Activated naive CD8-positive, alpha-beta T cell treated with anti-CD3 and anti-CD28 coated beads for 36 hours (primary cell): ENCODE results near the gene SMARCD3. TPM values are rescaled to one million over a fixed set of nuclear protein-coding genes. Genes with fewer than 3 reads are reported as not detected.

ENCODE experiments used
- DNase-seq: peaks from one replicate; pipeline ENCODE4 v3.0.0; 2021
- H3K27ac Mint-ChIP-seq: one replicate; pipeline ENCODE4 v1.8.0; 2022; ENCODE audit warnings: mild to moderate bottlenecking, moderate library complexity, mixed read lengths
- H3K27me3 Mint-ChIP-seq: one replicate; pipeline ENCODE4 v1.8.0; 2022; ENCODE audit warnings: mild to moderate bottlenecking, mixed read lengths
- H3K36me3 Mint-ChIP-seq: one replicate; pipeline ENCODE4 v1.8.0; 2021; ENCODE audit warnings: mild to moderate bottlenecking, mixed read lengths
- H3K4me1 Mint-ChIP-seq: one replicate; pipeline ENCODE4 v1.8.0; 2021; ENCODE audit warnings: mixed read lengths
- H3K4me3 Mint-ChIP-seq: one replicate; pipeline ENCODE4 v1.8.0; 2022; ENCODE audit warnings: mild to moderate bottlenecking, moderate library complexity, mixed read lengths
- H3K9me3 Mint-ChIP-seq: one replicate; pipeline ENCODE4 v1.8.0; 2022; ENCODE audit warnings: mixed read lengths
- total RNA-seq, 2 experiments: library from RNA; stranded (reverse); gene quantifications; one replicate each; pipeline ENCODE4 v1.2.3, GENCODE V29; 2021

SMARCD3 gene
- total RNA-seq, 2 experiments from 2014 or later, result 4.1 to 4.3 TPM

- Mint-ChIP-seq H3K27me3 (peaks cover 11% of the 10 kb centered on the region), H3K4me1 (peaks cover 15% of the 10 kb centered on the region), H3K4me3 (no peak overlapping the region), H3K27ac (no peak overlapping the region), H3K36me3 (no peaks in the 10 kb centered on the region), H3K9me3 (no peaks in the 10 kb centered on the region)
- no peak for DNase-seq
These were observed 41.6 kb downstream of the SMARCD3 start for GRCh38 chr7:151206914-151207313.

GRCh38 chr7:151205730-151206129 lies 42.8 kb downstream of the SMARCD3 start:
- no peak overlapping the region for H3K4me3 Mint-ChIP-seq
- H3K27ac Mint-ChIP-seq, result no peak overlapping the region
- H3K4me1 Mint-ChIP-seq, result peaks cover 15% of the 10 kb centered on the region

GRCh38 chr7:151204383-151205032 lies 44.0 kb downstream of the SMARCD3 start:
- DNase-seq, result no peak
- H3K4me1 Mint-ChIP-seq, result peaks cover 15% of the 10 kb centered on the region
- no peak overlapping the region for H3K27ac Mint-ChIP-seq
- H3K27me3 Mint-ChIP-seq, result peaks cover 11% of the 10 kb centered on the region
- H3K9me3 Mint-ChIP-seq, result no peaks in the 10 kb centered on the region
- H3K36me3 Mint-ChIP-seq, result no peaks in the 10 kb centered on the region
- H3K4me3 Mint-ChIP-seq, result no peak overlapping the region

More at GRCh38 chr7:151205730-151206129, 42.8 kb downstream of the SMARCD3 start:
- H3K36me3 Mint-ChIP-seq, result no peaks in the 10 kb centered on the region
- H3K9me3 Mint-ChIP-seq, result no peaks in the 10 kb centered on the region
- DNase-seq, result no peak
- peaks cover 11% of the 10 kb centered on the region for H3K27me3 Mint-ChIP-seq

- H3K27ac Mint-ChIP-seq, result no peak overlapping the region
- H3K9me3 Mint-ChIP-seq, result no peaks in the 10 kb centered on the region
- peaks cover 14% of the 10 kb centered on the region for H3K4me1 Mint-ChIP-seq
- H3K4me3 Mint-ChIP-seq, result no peak overlapping the region
- H3K36me3 Mint-ChIP-seq, result no peaks in the 10 kb centered on the region
- no peak for DNase-seq
- peaks cover 11% of the 10 kb centered on the region for H3K27me3 Mint-ChIP-seq
These were observed 45.7 kb downstream of the SMARCD3 start for GRCh38 chr7:151202836-151203235.

GRCh38 chr7:151201751-151202150 lies 46.7 kb downstream of the SMARCD3 start:
- DNase-seq, result no peak
- H3K27ac Mint-ChIP-seq, result no peak overlapping the region
- H3K9me3 Mint-ChIP-seq, result no peaks in the 10 kb centered on the region
- peaks cover 11% of the 10 kb centered on the region for H3K27me3 Mint-ChIP-seq
- H3K4me1 Mint-ChIP-seq, result peaks cover 3% of the 10 kb centered on the region
- H3K36me3 Mint-ChIP-seq, result no peaks in the 10 kb centered on the region
- H3K4me3 Mint-ChIP-seq, result no peak overlapping the region

GRCh38 chr7:151201344-151201743 lies 47.1 kb downstream of the SMARCD3 start:
- H3K36me3 Mint-ChIP-seq, result no peaks in the 10 kb centered on the region
- peaks cover 11% of the 10 kb centered on the region for H3K27me3 Mint-ChIP-seq
- H3K4me3 Mint-ChIP-seq, result no peak overlapping the region
- H3K9me3 Mint-ChIP-seq, result no peaks in the 10 kb centered on the region
- DNase-seq, result no peak
- no peaks in the 10 kb centered on the region for H3K4me1 Mint-ChIP-seq
- no peak overlapping the region for H3K27ac Mint-ChIP-seq

- Mint-ChIP-seq H3K9me3 (no peaks in the 10 kb centered on the region), H3K4me1 (no peaks in the 10 kb centered on the region), H3K27me3 (peaks cover 8% of the 10 kb centered on the region), H3K4me3 (no peak overlapping the region), H3K36me3 (no peaks in the 10 kb centered on the region), H3K27ac (no peak overlapping the region)
- DNase-seq, result no peak
These were observed 49.3 kb downstream of the SMARCD3 start for GRCh38 chr7:151198945-151199848.

- H3K27ac Mint-ChIP-seq, result no peak overlapping the region
- no peak overlapping the region for H3K4me3 Mint-ChIP-seq
- H3K9me3 Mint-ChIP-seq, result no peaks in the 10 kb centered on the region
- peaks cover 8% of the 10 kb centered on the region for H3K27me3 Mint-ChIP-seq
- no peak for DNase-seq
- H3K36me3 Mint-ChIP-seq, result no peaks in the 10 kb centered on the region
- no peaks in the 10 kb centered on the region for H3K4me1 Mint-ChIP-seq
These were observed 50.6 kb downstream of the SMARCD3 start for GRCh38 chr7:151197932-151198331.

- no peak overlapping the region for H3K4me3 Mint-ChIP-seq
- peaks cover 8% of the 10 kb centered on the region for H3K27me3 Mint-ChIP-seq
- no peaks in the 10 kb centered on the region for H3K36me3 Mint-ChIP-seq
- H3K27ac Mint-ChIP-seq, result no peak overlapping the region
- no peaks in the 10 kb centered on the region for H3K9me3 Mint-ChIP-seq
- H3K4me1 Mint-ChIP-seq, result no peaks in the 10 kb centered on the region
- DNase-seq, result no peak
These were observed 52.7 kb downstream of the SMARCD3 start for GRCh38 chr7:151195616-151196450.

GRCh38 chr7:151194188-151194587 lies 54.3 kb downstream of the SMARCD3 start:
- H3K4me1 Mint-ChIP-seq, result no peaks in the 10 kb centered on the region
- no peaks in the 10 kb centered on the region for H3K9me3 Mint-ChIP-seq
- DNase-seq, result no peak
- H3K27me3 Mint-ChIP-seq, result peaks cover 8% of the 10 kb centered on the region
- H3K27ac Mint-ChIP-seq, result no peak overlapping the region
- H3K36me3 Mint-ChIP-seq, result no peaks in the 10 kb centered on the region
- H3K4me3 Mint-ChIP-seq, result no peak overlapping the region

- H3K27me3 Mint-ChIP-seq, result peaks cover 8% of the 10 kb centered on the region
- no peak overlapping the region for H3K27ac Mint-ChIP-seq
- DNase-seq, result no peak
- no peak overlapping the region for H3K4me3 Mint-ChIP-seq
- no peaks in the 10 kb centered on the region for H3K4me1 Mint-ChIP-seq
- H3K9me3 Mint-ChIP-seq, result no peaks in the 10 kb centered on the region
- H3K36me3 Mint-ChIP-seq, result no peaks in the 10 kb centered on the region
These were observed 55.1 kb downstream of the SMARCD3 start for GRCh38 chr7:151193203-151193978.

- Mint-ChIP-seq H3K27me3 (peaks cover 8% of the 10 kb centered on the region), H3K4me1 (no peaks in the 10 kb centered on the region), H3K9me3 (no peaks in the 10 kb centered on the region), H3K27ac (no peak overlapping the region), H3K4me3 (no peak overlapping the region), H3K36me3 (no peaks in the 10 kb centered on the region)
- no peak for DNase-seq
These were observed 56.4 kb downstream of the SMARCD3 start for GRCh38 chr7:151192002-151192539.

GRCh38 chr7:151191544-151191943 lies 57.0 kb downstream of the SMARCD3 start:
- Mint-ChIP-seq H3K9me3 (no peaks in the 10 kb centered on the region), H3K27ac (no peak overlapping the region), H3K4me1 (no peaks in the 10 kb centered on the region), H3K27me3 (peaks cover 8% of the 10 kb centered on the region), H3K36me3 (no peaks in the 10 kb centered on the region), H3K4me3 (no peak overlapping the region)
- no peak for DNase-seq

GRCh38 chr7:151189038-151189437 lies 59.5 kb downstream of the SMARCD3 start:
- no peaks in the 10 kb centered on the region for H3K4me1 Mint-ChIP-seq
- no peak overlapping the region for H3K27ac Mint-ChIP-seq
- H3K27me3 Mint-ChIP-seq, result no peaks in the 10 kb centered on the region
- no peaks in the 10 kb centered on the region for H3K9me3 Mint-ChIP-seq
- H3K4me3 Mint-ChIP-seq, result no peak overlapping the region
- no peaks in the 10 kb centered on the region for H3K36me3 Mint-ChIP-seq
- DNase-seq, result no peak
